ENCODE measurements around the gene ST6GALNAC3.

GRCh38 chr1:76066394-76066793 is 8.2 kb upstream of the ST6GALNAC3 start:
- TF ChIP-seq CEBPB (IDR thresholded peaks at IDR 0.05; ENCODE audit: low read depth) (no peak), SIN3A (IDR thresholded peaks at IDR 0.05; ENCODE audit: low read depth) (no peak), REST (IDR thresholded peaks at IDR 0.05; ENCODE audit: low read depth) (no peak), CTCF (IDR thresholded peaks at IDR 0.05 in 2 of 3, conservative IDR thresholded peaks at IDR 0.05 in 1 of 3; ENCODE audit: borderline replicate concordance in 1 of 3, insufficient read depth in 1 of 3, low read depth in 2 of 3, low read length in 2 of 3) (no peak), EZH2 (IDR thresholded peaks at IDR 0.05) (no peak), POLR2A (IDR thresholded peaks at IDR 0.05; ENCODE audit: borderline replicate concordance, extremely low read depth, insufficient read depth, insufficient read length) (no peak), POLR2AphosphoS5 (IDR thresholded peaks at IDR 0.05; ENCODE audit: low read depth, low read length) (no peak), TCF7L2 (IDR thresholded peaks at IDR 0.05; ENCODE audit: borderline replicate concordance, extremely low read depth, insufficient read depth, insufficient read length) (no peak), JUND (IDR thresholded peaks at IDR 0.05) (no peak), SP1 (IDR thresholded peaks at IDR 0.05; ENCODE audit: low read depth) (no peak), RAD21 (IDR thresholded peaks at IDR 0.05; ENCODE audit: low read depth) (no peak), ZBTB33 (IDR thresholded peaks at IDR 0.05; ENCODE audit: extremely low read depth, insufficient replicate concordance, low read length) (no peak), EZH2phosphoT487 (IDR thresholded peaks at IDR 0.05; ENCODE audit: borderline replicate concordance) (no peak), EGR1 (IDR thresholded peaks at IDR 0.05; ENCODE audit: low read depth) (no peak)

Measured in HCT116 (cell line).